NOMO-1 treated with dmso at 0.1 percent for 144 hours (cell line): Measurements from ENCODE around the gene SDK1.

Experiments used
- DNase-seq: peaks from one replicate; lab custom pipeline; 2025; ENCODE audit not compliant: unreplicated experiment; lab: John Stamatoyannopoulos, UW

The SDK1 gene

DNA sequence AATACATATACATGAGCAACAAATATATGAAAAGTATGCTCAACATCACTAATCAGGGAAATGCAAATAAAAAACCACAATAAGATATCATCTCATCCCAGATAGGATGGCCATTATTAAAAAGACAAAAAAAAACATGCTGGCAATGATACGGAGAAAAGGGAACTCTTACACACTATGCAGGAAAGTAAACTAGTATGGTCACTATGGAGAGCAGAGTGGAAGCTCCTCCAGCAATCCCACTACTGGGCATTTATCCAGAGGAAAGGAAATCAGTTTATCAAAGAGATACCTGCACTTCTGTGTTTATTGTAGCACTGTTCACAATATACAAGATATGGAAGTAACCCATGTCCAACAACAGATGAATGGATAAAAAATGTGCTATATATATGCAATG, 217.5 kb downstream of the SDK1 start:
- DNase-seq, result no peak

DNA sequence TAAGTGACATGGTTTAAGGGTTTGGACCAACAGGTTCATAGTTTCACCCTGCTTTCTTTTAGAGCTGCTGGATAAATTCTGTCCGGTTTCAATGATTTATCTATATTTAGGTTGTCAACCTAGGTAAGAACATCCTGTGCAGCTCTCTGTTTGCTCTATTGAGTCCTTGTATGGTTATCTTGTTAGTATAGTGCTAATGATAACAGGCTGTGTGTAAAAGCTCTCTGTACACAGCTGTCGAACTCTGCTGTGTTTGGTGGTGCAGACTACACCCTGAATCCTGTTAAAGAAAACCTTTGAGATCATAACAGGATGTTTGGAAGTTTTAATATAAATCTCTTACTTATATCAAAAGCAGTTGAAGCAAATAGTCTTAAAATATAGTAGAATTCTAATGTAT, 219.2 kb downstream of the SDK1 start:
- no peak for DNase-seq

DNA sequence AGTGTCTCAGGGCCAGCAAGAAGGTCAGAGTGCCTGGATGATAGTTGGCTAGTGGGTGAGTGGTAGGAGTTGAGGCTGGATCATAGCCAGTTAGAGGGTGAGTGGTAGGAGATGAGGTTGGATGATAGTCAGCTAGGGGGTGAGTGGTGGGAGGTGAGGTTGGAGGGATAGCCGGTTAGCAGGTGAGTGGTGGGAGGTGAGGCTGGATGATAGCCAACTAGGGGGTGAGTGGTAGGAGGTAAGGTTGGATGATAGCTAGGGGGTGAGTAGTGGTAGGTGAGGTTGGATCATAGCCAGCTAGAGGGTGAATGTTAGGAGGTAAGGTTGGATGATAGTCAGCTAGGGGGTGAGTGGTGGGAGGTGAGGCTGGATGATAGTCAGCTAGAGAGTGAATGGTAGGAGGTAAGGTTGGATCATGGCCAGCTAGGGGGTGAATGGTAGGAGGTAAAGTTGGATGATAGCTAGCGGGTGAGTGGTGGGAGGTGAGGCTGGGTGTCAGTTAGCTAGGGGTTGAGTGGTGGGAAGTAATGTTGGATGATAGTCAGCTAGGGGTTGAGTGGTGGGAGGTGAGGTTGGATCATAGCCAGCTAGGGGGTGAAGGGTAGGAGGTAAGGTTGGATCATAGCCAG, 226.6 kb downstream of the SDK1 start:
- DNase-seq, result no peak

DNA sequence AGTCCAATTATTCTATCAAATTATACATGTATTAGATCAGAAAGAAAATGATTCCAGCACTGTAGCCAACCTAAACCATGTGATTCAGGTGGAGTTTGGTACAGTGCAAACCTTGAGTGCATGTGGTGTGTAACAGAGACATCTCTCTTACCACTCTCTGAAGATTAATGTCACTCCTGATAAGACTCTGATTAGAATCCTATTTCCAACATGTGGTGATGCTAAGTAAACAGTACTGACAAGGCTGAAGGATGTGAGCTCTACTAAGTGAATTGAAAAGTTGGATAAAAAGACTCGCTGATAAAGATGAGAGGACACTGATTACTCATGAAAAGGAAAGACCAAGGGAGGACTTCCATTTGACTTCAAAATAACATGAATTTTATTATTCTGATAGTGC, 232.0 kb downstream of the SDK1 start:
- DNase-seq, result no peak

DNA sequence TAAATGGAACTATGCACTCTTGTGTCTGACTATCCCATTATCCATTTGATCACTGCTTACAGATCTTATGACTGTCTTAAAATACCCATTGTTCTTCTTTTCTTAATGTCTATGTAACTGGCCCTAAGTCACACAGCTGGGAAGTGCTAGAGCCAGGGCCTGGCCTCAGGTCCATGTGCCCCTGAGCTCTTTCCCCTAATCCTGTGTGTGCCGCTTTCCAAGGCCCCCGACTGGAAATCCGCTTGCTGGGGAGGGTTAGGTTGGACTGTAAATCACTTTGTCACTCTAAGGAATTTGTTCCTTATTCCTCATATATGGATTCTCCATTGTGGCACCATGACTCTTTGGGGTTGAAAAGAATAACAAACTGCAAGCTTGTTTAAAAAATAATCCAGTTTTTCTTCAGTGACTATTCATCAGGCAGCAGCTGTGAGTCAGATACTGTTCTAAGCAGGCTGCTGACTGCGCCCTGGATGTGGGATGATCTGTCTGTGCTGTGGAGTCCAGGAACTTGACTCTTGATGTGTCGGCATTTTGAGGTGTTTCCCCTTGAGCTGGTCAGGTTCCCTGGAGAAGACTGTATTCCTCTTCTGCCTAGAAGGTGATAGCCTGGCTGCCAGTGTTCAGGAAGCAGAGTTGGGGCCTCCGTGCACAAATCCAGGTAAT, 236.3 kb downstream of the SDK1 start:
- no peak for DNase-seq

DNA sequence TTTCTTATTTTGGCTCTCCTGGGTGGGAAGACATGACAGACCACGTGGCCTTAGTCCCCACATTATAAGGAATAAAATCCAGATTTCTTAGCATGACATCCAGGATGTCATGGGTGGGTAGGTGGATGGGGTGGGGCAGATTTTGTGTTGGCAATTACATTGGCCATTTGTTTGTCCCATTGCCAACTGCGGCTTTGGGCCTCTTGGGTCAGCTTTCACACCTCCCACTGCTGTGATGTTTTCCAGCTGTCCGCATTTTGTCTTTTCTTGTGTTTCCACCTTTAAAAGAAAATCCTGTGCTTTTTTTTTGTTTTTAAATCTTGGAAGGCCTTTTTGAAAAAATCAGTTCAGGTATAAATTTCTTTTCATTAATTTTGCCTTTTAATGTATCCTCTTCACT, 237.0 kb downstream of the SDK1 start:
- no peak for DNase-seq

DNA sequence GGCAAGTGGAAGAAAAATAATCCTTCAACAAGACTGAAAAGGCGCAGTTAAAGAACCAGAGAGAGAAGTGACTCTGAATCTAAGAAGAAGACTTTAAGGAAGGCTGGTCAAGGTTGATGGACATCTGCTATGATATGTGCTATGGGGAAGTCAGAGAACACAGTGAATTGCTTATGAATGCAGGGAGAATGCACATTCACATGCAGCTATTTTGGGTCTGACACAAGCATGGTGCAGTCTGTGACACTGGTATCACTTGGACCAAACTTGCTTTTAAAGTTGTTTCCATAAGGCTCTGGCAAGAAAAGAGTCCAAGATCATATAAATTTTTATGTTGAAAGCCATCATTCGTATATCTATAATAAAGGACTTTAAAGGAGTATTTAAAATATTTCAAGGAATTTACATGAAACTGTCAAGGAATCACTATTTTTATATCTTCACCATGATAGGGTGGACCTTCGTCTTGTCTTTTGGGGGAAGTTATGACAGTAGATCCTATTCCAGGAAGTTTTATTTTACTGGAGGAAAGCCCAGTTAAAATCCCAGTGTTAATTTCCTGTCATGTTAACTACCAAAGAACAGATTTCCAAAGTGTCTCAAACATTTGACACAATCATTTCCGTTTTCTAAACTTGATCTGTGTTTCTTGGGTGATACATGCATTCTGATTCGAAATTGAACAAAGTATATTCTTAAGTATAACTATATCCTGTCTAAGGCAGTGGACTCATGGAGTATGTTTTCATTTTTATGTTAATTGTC, 239.6 kb downstream of the SDK1 start:
- no peak for DNase-seq

DNA sequence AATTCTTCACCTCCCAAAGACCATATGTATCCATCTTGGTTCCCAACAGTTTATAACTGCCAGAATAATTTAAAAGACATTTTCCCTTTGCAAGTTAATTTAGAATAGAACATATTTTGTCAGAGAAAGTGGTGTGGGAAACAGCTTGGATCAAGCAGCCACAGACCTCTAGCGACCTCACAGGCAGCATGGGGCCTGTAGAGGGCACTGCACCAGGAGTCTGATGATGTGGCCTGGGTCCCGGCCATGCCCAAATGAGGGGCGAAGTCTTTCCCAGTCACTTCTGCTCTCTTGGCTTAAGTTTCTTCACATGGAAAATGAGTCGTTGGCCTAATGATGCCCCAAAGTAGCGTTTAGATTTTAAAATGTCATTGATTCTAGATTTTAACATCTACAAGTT, 243.2 kb downstream of the SDK1 start:
- no peak for DNase-seq

DNA sequence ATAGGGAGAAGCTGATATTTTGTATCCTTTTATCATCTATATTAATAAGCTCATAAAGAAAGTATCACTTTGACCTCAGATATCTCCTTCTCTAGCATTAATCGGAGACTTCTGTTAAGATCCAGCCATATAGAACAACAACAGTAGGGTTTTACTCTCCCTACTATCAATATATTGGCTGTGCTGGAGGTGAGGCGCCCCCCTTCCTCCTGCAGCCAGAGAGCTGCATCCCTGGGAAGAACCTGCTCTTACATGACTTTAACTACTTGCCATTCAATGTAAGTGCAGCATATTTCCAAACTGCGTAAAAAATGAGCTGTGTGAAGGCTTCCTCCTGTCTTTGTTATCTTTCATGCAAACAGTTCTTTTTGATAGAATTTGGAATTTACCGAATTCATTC, 247.8 kb downstream of the SDK1 start:
- DNase-seq, result no peak

DNA sequence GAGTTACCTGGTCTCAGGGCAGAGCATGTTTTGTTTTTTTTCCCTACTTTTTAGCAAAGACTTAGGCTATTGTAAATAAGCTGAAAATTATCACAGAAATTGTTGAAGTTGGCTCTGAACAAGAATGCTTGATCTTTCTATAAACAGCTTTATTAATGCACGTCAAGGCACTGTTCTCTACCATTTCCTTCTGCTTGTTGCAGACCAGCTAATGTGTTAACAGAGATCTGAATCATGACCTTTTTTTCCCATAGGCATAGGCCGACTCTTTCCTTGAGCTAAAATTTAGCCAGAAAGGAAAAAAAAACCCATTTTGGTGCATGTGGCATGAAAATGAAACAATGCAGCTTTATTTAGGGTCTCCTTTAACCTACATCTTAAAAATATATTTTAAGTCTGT, 248.5 kb downstream of the SDK1 start:
- no peak for DNase-seq

DNA sequence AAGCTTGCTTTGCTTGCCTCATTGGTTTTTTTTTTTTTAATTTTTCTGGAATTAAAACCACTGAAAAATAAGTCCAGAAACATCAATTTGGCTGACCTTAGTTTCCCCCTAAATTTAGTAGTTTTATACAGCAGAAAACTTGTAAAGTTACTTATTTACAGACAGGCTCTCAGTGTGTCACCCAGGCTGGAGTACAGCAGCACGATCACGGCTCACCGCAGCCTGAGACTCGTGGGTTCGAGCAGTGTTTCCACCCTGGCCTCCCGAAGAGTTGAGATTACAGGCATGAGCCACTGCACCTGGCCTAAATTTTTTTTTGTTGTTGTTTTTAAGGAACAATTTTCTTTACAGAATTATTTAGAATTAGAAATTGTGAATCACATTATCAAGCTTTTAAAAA, 250.5 kb downstream of the SDK1 start:
- no peak for DNase-seq

DNA sequence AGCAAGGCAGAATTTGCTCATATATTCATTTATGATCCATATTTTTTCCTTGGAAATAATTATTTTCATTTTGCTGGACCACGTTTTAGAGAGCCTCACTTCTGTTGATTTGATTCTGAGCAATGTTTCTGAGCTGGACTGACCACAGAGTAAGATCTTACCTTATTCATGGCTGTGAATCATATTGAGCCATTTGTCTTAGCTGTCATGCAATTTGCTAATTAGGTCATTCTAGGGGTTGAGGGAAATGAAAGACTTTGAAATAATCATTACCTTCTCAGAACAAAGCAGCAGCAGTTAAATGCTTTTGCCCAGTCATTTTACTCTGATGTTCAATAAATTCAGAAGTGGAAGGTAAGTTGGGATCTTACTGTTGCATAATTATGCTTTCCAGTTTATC, 251.4 kb downstream of the SDK1 start:
- peak; percentile 43 for DNase-seq

DNA sequence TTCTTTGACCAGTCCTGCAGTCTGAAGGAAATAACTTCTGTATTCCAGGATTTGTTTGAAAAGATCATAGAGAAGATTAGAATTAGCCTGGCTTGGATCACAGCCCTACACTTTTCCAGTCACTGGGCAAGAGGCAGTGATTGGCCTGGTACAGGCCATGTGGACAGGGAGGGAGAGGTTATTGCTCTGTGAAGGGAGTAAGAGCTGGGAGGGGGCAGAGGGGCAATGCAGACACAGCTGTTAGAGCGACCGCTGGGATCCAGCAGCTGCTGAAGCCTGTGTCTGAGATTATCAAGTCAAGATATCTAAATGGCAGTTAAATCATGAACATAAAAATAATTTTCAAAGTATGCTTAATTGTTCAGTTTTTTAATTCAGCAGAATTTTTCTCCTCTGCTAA, 257.3 kb downstream of the SDK1 start:
- DNase-seq, result no peak

DNA sequence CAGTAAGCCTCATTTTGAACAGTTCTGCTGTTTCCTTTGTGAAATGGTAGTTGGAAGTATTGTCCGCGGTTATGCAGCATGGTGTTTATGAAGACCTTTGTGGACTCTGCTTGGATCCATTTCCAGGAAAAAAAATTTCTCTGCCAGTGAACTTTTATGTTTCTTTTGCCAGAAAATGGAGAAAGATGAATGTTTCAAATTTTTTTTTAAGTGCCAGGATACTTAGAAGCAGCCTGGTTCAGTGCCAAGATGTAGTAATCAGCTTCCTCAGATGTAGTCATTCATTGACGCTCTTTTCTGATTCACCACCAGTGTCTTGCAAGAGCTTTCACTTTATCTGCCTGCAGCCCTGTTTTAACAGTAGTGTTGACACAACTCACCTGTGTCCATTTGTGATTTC, 258.2 kb downstream of the SDK1 start:
- DNase-seq, result peak; percentile 7

DNA sequence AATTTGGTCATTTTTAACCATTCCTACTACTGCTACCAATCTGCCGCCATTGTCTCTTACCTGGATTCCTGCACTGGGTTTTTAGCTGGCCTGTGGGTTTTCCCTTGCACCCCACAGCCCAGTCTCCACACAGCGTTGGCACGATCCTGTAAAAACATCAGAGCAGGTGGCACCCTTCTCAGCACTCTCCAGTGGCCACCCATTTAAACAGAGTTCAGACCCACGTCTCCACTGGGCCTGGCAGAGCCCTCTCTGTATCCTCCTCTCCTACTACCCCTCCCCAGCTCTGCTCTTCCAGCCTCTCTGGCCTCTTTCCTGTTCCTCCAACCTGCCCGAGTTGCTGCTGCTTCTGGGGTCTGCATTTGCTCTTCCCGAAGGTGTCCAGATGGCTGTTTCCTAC, 259.4 kb downstream of the SDK1 start:
- no peak for DNase-seq

DNA sequence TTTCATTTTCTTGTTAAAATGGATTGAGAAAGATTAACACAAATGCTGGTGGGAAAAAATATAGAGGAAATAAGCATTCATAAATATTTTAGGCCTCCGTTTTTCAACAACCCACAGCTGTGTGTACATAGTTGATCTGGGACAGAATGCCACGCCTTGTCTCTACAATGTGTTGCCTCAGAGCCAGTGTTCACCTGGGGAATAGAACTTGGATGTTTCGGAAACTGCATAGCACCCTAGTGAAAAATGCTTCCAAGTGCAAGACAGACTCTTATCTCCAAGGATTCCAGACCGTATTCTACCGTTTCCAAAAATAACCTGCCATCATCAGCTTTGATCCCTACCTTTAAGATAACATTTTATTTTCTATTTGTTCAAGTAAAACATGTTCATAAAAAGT, 260.9 kb downstream of the SDK1 start:
- DNase-seq, result no peak

DNA sequence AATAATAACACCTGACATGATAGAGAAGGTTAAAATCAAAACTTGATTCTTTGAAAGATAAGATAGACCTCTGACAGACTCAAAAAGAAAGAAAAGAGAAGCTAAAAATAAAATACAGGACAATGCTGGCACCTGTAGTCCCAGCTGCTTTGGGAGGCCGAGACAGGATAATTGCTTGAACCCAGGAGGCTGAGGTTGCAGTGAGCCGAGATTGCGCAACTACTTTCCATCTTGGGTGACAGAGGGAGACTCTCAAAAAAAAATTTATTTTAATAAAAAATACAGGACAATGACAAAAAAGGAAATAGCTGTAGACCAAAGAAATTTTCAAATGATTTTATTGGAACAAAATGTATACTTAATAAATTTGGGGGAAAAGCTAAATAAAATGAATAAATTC, 263.2 kb downstream of the SDK1 start:
- DNase-seq, result no peak

DNA sequence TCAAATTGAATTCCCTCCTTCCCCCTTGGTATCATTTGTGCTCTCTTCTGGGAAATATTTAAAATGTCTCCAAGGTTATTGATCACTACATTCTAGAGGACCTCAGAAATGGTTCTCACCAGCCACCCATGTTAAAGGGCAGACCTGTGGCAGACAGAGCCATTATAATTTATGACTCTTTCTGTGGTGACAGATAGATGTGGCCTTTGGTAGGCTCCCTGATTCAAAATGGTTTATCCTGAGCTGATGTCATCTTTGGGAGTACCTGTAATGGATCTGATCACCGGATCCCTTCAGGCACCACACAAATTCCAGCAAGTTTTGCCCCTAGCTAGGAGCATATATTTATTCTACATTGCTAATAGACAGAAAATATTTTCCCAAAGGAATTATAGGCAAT, 267.5 kb downstream of the SDK1 start:
- no peak for DNase-seq

DNA sequence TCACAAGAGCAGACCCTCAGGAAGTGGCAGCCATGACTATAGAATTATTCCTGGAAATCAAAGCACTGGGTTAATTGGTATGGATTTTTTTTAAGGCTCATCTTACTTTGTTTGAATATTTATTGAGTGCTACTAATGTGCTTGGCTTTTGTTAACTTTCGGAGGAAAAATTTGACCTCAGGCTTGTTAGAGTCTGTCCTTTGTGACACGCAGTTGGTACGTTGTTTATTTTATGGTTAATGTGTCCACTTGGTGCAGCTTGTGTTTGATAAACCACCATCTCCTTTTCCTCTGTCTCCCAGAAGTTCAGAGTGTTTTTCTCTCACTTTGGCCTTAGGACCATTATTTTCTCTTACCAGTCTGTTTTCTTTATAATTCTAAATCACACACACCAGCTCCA, 268.6 kb downstream of the SDK1 start:
- DNase-seq, result no peak

DNA sequence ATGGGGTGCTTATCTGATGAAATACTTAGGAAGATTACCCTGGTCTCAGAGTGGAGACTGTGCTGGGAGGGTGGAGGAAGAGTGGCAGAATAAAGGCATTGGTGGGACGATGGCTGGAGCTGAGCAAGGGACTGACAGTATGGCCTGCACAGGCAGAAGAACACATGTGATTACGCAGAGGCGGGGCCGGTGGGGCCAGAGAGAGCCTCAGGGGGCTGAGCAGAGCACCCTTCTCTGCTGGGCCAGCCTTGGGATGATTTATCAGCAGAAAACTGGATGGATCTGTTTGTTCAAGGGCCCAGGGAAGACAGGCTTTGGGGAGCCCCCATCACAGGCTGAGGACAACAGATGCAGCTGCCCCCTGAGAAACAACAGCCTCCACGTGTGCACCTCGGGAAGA, 272.1 kb downstream of the SDK1 start:
- no peak for DNase-seq

DNA sequence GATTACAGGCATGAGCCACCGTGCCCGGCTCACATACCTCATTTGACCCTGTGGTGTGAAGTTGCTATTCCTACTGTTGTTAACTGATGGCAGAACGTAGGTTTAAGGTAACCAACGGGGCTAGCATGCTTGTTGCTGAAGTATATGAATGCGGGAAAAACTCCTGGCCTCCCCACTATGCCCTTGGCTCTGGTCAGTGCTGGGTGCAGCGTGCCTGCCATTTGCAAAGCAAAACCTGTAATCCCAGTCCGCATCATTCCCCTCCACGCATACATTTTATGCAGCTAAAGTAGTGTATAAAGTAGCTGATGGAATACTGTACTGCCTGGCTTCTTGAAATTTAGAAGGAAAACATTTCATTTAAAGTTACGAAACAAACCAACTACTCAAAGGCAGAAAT, 273.3 kb downstream of the SDK1 start:
- DNase-seq, result no peak

DNA sequence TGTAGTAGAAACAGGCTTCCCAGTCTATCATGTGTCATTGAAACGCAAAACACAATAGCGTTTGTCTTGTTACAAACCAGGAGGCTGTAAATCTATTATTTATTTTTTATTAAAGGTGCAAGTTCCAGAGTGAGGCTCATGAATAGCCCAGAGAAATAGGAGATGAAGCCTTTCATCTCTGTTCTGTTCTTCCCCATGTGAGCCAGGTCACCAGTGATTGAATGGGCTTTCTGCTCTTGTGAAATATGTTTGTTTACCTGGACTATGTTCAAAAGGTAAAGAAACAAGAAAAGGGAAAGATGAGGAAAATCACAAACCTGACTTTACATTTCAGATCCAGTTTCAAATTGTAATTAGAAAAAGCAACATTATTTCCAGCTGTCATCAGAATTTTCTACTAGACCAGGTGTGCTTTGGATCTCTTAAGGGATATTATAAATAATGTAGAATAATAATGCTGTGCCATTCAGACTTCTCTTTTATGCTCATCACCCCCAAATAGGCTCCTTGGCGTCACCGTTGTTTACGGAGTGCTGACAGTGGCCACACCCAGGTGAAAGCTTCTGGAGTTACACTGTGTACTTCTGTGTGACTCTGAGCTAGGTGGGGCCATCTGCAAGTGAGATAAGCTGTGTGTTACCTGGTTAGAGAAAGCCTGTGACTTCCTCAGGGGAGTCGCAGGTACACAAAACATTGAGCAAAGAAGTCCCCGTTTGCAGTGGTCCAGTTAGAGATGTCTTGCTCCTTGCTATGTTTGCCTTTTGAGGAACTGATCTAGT, 274.9 kb downstream of the SDK1 start:
- no peak for DNase-seq
